ENCODE measurements around the gene ADAMTS13. TPM values are rescaled to one million over a fixed set of nuclear protein-coding genes. Genes with fewer than 3 reads are reported as not detected.

The ADAMTS13 gene
- total and polyA plus RNA-seq, 2 donors (not counting 3 experiments of a cell fraction or from before 2014, with no cell fraction given) = 1.5 to 2.5 TPM

DNA sequence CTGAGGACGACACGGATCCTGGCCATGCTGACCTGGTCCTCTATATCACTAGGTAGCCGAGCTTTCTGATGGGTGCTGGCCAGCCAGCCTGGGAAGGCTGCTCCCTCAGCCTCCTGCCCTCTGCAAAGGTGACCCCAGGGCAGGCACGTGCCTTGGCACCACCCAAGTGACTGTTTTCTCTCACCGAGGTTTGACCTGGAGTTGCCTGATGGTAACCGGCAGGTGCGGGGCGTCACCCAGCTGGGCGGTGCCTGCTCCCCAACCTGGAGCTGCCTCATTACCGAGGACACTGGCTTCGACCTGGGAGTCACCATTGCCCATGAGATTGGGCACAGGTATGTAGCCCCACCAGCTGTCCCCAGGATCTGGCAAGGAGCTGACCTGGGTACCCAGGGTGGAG lies 3.8 kb downstream of the ADAMTS13 start:
- H3K4me3 ChIP-seq (replicated peaks in 1 of 3; ENCODE audit: insufficient read depth in 1 of 3, low read depth in 1 of 3, low read length in 3 of 3) = no peak overlapping the region
- H3K27me3 ChIP-seq (ENCODE audit: control insufficient read depth in 2 of 2, insufficient read depth in 2 of 2, low read length in 2 of 2) = peaks cover 9 to 19% of the 10 kb centered on the region in 2 experiments
- no peaks in the 10 kb centered on the region for H3K36me3 ChIP-seq (ENCODE audit: control insufficient read depth in 2 of 2, extremely low read depth in 1 of 2, insufficient read depth in 2 of 2, low read length in 2 of 2)
- ChIA-PET POLR2A (no interaction called here), CTCF (no interaction called here)
- H3K9me1 ChIP-seq (replicated peaks; ENCODE audit: control insufficient read depth, extremely low read depth, insufficient read depth, low read length) = no peaks in the 10 kb centered on the region
- H3K9ac ChIP-seq (replicated peaks; ENCODE audit: extremely low read depth, insufficient read depth, low read length) = no peak overlapping the region
- no peaks in the 10 kb centered on the region for H3K79me2 ChIP-seq (ENCODE audit: control insufficient read depth, insufficient read depth, low read length)
- no peak overlapping the region for H3K27ac ChIP-seq (ENCODE audit: insufficient read depth, low read depth, low read length)
- TF ChIP-seq, protein P1, sequence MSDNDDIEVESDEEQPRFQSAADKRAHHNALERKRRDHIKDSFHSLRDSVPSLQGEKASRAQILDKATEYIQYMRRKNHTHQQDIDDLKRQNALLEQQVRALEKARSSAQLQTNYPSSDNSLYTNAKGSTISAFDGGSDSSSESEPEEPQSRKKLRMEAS (IDR thresholded peaks at IDR 0.05; ENCODE audit: insufficient read depth, insufficient read length) = no peak
- TF ChIP-seq MYC (IDR thresholded peaks at IDR 0.05; ENCODE audit: low read depth, low read length) = no peak
- TF ChIP-seq POLR2A (IDR thresholded peaks at IDR 0.05; ENCODE audit: low read depth, low read length) = no peak
- no peak for TF ChIP-seq EZH2 (IDR thresholded peaks at IDR 0.05; ENCODE audit: borderline replicate concordance, low read depth, low read length, severe bottlenecking)
- TF ChIP-seq, protein P2, sequence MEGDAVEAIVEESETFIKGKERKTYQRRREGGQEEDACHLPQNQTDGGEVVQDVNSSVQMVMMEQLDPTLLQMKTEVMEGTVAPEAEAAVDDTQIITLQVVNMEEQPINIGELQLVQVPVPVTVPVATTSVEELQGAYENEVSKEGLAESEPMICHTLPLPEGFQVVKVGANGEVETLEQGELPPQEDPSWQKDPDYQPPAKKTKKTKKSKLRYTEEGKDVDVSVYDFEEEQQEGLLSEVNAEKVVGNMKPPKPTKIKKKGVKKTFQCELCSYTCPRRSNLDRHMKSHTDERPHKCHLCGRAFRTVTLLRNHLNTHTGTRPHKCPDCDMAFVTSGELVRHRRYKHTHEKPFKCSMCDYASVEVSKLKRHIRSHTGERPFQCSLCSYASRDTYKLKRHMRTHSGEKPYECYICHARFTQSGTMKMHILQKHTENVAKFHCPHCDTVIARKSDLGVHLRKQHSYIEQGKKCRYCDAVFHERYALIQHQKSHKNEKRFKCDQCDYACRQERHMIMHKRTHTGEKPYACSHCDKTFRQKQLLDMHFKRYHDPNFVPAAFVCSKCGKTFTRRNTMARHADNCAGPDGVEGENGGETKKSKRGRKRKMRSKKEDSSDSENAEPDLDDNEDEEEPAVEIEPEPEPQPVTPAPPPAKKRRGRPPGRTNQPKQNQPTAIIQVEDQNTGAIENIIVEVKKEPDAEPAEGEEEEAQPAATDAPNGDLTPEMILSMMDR (IDR thresholded peaks at IDR 0.05; ENCODE audit: extremely low read depth in 1 of 2, insufficient read depth in 1 of 2, low read depth in 1 of 2, low read length in 2 of 2) = no peak
- no peak for TF ChIP-seq GATA2 (IDR thresholded peaks at IDR 0.05; ENCODE audit: insufficient read depth, insufficient read length, low read depth, low read length)
- no peak for TF ChIP-seq JUN (IDR thresholded peaks at IDR 0.05; ENCODE audit: borderline replicate concordance, insufficient read depth, insufficient read length, low read depth)
- TF ChIP-seq POLR2AphosphoS5 (IDR thresholded peaks at IDR 0.05; ENCODE audit: insufficient read depth, low read depth, low read length) = no peak
- no peak for TF ChIP-seq FOS (IDR thresholded peaks at IDR 0.05; ENCODE audit: borderline replicate concordance, insufficient read depth, low read length)
- H4K20me1 ChIP-seq (replicated peaks; ENCODE audit: control insufficient read depth, extremely low read depth, insufficient read depth, low read length) = no peaks in the 10 kb centered on the region
- dilution Hi-C loops (cut with MboI; ENCODE audit: extremely low pct_ligation_motif_present, low sequenced_read_pairs) = no loop called here
- H2AFZ ChIP-seq (ENCODE audit: low read depth, low read length) = no peak overlapping the region
- no peak for FAIRE-seq
- DNase-seq (ENCODE audit: low read depth, low spot score) = no peak
- H3K4me2 ChIP-seq (ENCODE audit: insufficient read depth, low read length) = no peak overlapping the region
- BruUV-seq (replicated peaks) = no TSS peak
- intact Hi-C loops (cut with micrococcal nuclease) = no loop called here
- H3K4me1 ChIP-seq (ENCODE audit: control insufficient read depth, extremely low read depth, insufficient read depth, low read length) = no peaks in the 10 kb centered on the region
- no peaks in the 10 kb centered on the region for H3K9me3 ChIP-seq (replicated peaks; ENCODE audit: control insufficient read depth, insufficient read depth, low read length)

All from endothelial cell of umbilical vein (primary cell).